NCI-H2227 treated with DMSO at 0.1 percent for 48 hours (cell line): Measurements from ENCODE around the gene GSC2.

ENCODE experiments used
- DNase-seq: peaks from one replicate; lab custom pipeline; 2025; lab: John Stamatoyannopoulos, UW

Gene GSC2

DNA sequence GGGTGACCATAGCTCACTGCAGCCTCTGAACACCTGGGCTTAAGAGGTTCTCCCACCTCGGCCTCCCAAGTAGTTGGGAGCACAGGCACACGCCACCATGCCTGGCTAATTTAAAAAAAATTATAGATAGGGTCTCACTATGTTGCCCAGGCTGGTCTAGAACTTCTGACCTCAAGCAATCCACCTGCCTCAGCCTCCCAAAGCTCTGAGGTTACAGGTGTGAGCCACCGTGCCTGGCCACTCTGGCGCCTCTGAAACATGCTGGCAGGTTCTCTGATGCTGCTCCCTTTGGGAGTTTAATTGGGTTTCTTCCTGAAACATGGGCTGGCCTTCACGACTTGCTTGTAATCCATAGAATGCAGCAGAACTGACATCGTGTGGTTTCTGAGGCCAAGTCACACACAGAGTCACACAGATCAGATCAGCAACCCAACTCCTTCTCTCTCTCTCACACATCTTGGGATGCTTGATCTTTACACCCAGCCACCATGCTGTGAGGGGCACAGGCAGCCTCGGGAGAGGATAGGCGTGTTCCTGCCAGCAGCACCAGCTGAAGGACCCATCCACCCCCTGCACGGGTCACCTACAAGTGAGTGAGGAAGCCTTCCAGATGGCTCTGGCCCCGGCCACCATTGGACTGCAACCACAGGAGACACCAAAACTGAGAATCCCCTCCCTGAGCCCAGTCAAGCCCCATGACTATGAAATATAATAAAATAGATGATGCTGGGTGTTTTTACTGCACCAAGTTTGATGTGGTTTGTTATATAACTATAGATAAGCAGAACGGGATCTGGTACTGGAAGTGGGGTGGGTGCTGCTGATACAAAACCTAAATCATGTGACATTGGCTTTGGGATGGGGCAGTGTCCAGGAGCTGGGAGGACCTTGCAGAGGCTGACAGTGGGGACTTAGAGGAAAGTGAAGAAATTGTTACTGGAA, 3.1 kb upstream of the GSC2 start:
- no peak for DNase-seq

DNA sequence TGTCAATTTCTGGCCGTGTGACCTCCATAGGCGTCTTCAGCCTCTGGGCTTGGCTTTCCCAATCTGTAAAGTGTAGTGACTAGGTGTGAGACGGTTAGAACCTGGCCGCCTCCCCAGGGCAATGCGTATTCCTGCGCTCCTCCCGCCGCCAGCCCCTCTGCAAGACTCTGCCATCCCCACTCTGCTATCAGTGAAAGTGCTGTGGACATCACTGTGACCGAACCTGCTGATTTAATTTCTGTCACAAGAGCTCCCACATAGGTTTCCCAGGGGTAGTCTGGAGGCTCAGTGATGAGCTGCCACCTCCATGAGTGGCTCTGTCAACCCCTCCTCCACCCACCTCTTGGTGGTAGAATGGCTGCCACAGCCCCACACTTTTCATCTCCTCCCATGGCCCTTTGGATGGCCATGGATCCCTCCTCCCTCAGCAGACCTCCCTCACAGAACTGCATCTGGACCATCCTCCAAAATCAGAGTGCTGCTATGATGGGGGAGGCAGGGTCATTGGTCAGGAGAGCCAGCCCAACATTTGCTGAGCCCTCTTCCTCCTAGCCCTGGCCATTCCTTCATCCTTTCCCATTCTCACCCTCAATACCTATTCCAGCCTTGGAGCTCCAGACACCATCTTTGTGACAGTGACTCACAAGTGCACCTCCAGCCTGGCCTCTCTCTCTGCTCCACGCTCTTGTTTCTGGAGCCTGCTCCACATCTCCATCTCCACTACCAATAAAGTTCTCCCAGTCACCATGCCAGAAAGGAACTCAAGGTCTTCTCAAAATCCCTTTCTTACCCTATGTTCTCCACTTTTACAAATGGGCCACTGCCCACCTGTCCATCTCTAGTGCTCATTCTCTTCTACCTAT, 1.5 kb upstream of the GSC2 start:
- DNase-seq: no peak

DNA sequence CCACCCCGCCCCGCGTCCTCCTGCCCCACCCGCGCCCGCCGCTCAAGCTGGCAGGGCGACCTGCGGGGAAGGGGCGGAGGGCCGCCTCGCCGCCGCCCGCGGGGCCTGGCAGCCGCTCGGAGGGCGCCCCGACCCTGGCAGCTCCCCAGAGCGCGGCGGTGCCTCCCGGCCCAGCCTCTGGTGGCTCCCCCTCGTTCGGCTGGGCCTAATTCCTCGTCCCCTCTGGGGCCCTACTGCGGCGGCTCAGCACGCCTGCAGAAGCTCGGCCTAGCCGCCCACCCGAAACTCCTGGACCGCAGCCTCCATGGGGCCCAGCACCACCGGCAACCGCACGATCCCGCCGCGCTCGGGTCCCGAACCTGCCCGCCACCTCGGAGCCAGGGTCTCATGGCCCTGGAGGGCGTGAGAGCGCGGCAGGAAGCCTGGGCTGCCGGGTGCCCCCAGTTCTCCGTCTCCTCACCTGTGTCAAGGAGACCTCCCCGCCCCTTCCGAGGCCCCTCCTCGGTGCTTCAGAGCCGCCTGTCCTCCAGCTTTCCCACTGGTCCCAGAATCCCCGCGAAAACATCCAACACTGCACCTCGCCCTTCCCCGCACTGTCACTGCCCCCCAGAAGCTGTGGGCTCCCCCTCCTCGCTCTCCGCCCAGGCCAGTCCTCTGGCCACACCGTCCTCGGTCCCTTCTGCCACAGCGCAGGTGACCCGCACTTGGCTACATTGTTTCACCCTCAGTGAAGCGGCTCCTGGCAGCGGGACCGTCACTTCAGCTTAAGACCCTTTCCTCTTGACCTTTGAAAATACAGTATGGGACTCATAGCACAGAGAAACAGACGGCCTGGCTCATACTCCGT, 613 bp upstream of the GSC2 start:
- DNase-seq: no peak

DNA sequence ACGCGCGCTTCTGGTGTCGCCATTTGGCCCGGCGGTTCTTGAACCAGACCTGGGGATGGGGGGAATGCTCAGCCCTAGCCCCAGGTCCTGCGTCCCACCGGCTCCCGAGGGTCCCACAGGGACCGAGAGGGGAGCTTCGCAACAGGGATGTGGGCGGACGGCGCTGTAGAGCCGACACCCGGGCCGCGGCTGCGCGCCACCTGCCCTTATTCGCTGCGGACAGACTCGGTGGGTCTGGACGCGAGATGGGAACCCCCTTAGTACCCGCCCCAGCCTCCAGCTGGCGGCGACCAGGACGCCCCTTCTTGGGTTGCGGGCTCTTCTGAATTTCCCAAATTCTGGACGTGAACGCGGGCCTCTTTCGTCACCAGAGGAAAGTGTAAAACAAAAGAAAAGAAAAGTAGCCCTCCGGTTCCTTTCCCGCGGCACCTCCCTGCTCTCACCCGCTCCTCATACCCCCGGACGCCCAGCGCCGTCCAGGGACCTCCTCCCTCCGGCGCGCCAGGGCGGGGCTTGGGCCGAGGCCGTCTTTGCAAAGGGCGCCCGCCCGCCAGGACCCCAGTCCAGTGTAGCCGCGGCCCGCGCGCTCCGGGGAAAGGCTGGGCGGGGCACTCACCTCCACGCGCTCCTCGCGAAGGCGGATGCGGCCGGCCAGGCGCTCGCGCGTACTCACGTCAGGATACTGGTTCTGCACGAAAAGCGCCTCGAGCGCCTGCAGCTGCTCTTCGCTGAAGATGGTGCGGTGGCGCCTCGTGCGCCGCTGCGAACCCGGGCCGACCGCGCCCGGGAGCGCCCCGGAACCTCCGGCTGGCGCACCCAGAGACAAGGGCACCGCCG, 827 bp downstream of the GSC2 start:
- DNase-seq: peak; percentile 14

DNA sequence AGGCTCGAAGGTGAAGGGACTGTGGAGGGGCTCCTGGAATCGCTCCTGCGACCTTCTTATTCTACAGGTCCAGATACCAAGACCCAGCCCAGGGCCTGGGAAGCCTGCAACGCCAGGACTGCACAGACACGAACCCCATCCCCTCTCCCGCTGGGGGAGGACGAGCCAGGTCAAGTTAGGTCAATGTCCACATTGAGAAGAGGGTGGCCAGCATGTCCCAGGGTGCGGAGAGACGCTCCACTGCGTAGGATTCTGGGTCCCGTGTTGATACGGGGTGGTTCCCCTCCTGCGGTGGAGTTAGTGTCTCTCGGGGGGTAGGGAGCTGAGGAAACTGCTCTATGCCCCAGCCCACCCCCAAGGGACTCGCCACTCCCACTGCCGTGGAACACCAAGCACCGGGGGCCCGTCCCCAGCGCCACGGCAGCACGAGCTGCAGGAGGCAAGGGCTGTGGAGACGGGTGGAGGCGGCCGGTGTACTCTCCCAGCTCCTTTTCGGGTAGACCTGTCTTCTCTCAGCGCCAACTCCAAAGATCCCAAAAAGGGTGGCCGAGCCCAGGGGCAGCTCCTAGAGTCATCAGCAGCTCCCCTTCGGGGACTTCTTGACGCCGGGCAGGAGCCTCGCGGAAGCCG, 1.6 kb downstream of the GSC2 start:
- DNase-seq: no peak

DNA sequence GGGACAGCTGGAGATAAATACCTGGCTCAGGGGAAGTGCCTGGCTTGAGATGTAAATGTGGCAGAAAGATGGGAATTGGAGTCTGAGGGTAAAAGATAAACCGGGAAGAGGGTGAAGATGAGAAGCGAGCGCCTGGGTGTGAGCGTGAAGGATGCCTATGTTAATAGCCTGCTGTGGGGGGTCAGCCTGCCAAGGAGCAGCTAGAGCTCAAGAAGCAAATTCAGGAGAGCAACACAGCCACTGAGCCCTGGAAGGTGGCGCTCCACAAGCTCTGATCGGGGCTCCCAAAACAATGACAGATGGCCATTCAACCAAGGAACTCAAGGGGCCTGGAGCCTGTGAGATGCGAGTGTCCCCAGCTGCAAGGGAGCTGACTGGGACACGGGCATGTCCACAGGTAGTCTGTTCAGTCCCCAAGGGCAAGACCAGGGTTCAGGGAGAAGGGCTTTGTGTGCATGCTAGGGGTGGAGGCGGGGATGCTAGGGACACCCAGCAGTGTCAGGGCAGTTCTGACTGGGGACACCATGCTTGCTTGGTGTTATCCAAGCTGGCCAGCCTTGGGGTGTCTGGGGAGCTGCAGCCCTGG, 2.8 kb downstream of the GSC2 start:
- DNase-seq: no peak

DNA sequence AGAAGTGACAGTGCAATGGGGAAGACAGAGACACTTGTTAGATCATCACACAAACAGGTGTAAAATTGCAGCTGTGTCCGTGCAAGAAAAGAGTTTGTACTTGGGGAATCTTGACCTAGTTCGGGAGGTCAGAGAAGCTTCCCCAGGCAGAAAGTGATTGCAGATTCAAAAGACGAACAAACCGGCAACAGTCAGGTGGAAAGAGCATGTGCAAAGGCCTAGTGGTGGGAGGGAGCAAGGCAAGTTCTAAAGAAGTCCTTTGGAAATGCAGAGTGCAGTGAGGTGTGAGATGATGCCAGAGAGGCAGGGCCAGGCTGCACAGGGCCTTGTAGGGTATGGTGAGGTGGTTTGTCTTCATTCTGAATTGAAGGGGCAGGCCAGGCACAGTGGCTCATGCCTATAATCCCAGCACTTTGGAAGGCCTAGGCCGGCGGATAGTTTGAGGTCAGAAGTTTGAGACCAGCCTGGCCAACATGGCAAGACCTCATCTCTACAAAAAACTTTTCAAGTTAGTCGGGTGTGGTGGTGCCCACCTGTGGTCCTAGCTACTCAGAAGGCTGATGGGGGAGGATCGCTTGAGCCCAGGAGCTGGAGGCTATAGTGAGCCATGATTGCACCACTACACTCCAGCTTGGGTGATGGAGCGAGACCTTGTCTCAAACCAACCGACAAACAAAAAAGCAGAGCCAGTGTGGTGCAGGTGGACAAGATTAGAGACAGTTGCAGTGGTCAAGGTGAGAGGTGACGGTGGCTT, 3.7 kb downstream of the GSC2 start:
- DNase-seq: no peak

DNA sequence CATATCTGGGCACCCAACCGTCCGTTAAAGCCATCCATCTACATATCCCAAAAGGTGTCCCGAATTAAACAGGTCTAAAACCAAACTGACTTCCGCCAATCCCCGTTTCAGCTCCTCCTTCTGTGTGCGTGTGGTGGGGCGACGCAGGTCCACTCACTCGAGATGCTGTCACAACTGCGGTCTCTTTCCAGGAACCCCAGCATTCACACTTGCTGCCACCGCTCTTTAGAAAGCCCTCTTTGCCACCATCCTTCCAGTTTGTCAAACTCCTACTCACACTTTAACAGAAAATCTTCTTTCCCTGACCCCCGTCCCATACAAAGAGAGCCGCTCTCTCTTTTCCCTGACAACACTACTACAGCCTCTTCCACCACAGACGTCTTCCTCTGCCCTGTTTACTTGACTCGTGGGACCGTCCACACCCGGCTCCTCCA, 6.1 kb downstream of the GSC2 start:
- DNase-seq: peak; percentile 10

DNA sequence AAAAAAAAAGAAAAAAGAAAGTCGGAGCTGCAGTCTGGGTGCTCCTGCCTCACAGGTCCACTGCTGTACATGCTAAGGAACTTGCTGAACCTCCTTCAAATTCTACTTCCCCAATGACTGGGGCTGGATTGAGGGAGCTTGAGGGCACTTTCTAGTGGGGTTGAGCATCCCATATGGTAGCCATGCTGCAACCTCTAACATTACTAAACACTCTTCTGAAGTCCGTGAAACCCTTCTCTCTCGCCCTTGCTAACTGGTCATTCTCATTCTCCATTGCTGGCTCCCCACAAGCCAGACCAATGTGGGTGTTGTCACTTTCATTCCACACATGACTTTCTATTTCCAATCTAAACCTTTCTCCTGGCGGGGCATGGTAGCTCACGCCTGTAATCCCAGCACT, 6.9 kb downstream of the GSC2 start:
- DNase-seq: no peak

DNA sequence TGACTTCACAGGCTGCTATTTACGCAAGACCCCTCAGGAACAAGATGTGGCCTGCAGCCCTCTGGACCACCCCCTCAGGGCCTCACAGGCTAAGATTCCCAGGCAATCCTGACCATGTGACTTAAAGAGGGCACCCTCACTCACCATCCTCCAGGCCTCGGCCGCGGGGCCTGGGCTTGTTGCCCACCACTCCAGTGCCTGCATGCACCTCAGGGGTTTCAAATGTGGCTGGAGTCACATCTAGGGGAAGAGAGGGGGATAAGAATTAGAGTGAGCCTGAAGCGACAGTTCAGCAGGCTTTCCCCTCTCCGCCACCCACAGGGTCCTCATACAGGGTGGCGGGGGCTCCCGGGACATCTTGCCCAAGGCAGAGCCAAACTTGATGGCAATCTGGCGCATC, 7.7 kb downstream of the GSC2 start:
- DNase-seq: no peak

DNA sequence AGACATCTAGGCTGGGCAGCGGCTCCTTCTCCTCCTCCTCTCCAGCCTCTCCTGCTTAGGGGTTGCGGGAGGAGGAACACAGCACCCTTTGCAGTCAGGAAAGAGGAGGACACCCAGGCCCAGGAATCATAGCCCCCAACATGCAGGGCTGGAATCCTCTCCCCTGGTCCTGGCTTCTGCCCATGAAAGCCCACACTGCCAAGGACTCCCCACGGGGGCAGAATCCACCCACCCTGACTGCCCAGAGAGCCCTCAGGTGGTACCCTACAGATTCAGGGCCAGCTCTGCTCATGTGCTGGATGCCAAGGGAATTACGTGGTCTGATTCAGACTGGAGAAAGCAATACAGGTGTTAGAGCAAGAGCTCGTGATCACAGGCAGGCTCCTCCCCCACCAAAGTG, 10.1 kb downstream of the GSC2 start:
- DNase-seq: no peak

DNA sequence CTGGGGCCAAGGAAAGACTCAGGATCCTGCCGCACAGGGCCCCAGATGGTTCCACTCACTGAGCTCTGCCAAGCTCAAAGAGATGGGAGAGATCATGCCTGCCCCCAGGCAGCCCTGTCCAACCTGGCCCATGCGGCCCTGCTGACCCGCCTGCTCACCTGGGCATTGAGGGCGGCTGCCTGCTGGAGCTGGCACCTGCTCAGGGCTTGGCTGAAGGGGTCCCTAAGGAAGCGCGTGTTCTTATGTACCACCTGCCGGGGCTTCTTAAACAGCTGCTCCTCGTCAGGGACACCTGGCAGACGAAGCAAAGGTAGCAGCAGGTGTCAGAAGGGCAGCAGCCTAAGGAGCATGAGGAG, 11.1 kb downstream of the GSC2 start:
- no peak for DNase-seq

DNA sequence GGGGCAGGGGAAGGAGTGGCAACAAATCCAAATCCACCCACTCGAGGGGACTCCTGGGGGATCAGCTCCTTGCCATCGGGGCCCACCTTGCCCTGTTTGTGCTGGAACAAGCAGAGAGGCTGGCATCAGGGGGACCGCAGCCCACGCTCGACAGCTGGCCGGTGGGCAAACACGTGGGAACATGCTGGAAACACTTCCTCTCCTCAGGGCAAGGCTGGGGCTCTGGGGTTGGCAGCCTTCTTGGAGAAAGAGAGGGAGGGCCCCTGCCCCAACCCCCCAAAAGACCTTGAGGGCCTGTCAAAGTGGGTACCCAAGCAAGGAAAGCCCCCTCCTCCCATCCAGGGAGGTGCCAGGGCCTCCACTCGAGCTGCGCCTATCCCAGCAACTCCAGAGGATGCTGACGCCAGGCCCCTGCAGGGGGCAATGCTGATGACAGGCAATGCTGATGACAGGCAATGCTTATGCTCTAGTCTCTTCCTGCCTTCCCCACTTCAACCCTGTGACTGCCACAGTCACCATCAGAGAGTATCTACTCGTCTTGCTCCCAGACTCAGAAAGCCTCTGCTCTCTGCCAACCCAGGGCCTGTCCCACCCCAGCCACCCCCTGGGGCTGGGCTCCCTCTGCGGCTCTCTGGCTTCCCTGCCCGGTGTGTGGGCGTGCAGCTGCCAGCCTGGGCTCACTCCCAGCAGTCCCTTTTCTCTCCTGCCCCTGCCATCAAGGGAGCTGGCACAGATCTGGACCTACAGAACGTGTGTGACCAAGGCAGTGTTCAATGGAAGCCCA, 11.7 kb downstream of the GSC2 start:
- DNase-seq: no peak

DNA sequence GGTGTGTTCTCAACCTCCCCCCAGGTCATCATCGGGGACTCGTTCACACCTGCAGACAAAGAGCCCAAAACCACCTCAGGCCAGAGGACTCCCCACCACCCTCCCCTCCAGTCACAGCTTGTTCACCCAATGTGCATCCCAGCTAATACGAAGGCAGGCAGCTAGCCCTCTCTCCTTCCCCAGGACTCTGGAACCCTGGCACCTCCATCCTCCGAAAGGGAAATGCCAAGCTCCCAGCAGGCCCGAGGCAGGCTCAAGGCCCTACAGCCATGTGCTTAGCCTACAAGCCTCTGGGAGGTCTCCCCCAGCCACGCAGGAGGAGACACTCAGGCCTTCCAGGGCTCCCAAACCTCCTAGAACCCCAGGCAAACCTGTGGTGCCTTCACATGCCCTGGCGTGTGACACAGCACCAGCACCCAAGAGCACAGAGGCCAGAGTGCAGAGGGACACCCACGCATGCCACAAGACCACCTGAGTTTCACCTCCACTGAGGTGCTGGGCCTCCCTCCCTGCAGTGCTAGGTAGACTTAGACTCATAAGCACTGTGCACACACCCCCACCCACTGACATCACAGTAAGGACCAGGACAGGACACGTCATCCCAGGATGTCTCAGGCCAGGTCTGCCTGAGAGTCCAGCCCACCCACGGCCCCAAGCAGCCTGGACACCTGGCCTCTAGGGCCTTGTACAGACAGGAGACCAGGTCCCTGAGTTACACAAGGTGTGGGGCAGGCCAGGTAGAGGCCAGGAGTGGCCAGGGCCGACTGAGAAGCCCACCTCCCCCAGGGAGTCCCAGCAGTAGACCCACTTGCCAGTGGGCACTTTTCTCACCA, 12.5 kb downstream of the GSC2 start:
- DNase-seq: no peak

DNA sequence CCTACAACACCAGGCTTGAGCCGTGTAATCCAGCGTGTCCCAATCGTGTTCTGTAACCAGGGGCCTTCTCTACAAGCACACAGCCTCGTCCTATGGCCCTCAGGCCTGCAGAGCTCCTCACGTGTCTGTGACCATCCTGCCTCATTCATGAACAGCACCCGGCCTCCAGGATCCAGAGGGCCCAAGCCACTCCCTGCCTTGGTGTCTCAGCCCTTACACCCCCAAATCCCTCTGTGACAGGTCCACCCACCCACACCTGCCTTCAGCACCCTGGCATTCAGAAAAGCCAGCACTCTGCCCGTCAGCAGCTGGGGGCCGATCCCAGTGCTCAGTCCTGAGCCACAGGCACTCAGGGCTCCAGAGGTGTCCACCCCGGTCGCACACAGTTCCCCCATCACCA, 13.2 kb downstream of the GSC2 start:
- DNase-seq: no peak

DNA sequence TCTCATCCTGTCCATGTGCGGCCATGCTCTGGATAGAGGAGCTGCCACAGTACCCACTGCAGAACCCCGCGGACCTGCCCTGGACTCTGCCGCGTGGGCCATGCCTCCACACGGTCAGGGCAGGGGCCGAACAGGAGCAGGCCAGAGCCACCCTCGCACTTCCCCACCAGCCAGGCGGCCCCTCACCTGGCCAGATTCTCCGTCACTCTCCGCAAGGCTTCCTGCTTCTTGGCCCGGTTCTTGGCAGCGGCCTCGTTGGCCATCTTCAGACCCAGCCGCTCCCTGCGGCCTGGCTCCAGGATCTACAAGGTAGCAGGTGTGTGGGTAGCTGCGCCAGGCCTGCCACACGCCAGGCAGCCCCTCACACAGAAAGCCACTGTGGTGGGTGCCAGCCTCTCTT, 15.2 kb downstream of the GSC2 start:
- no peak for DNase-seq

DNA sequence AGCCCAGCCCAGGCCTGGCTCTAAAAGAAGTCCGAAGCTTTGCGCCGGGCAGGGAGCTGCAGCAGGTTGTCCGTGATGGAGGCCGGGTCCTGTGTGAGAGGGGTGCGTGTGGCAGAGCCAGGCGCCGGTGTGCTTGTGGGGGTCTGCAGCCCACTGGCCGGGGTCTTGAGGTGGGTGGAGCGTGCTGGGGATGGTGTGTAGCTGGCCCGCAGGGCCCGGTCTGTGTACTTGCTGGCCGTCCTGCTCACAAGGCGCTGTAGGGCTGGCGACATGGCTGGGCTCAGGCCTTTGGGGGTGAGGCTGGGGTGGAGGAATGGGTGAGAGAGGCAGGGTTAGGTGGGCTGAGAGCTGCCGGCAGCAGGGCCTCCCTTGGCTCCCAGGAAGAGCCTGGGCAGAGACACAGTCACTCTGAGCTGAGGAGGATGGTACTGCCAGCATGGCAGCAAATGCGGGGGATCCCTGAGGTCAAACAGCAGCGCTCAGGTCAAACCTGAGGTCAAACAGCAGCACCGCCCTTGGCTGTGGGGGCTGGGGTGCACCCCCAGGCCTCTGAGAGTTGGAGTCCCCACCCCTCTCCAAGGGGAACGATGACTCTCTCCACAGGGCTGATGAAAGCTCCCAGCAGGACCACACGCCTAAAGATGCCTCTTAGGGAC, 15.8 kb downstream of the GSC2 start:
- DNase-seq: no peak
